Urinary bladder (tissue), 4 donors: Measurements from ENCODE around the gene SLC35E2B. TPM values are rescaled to one million over a fixed set of nuclear protein-coding genes. Genes with fewer than 3 reads are reported as not detected.
"Not testable (repeated sequence)": the region's sequence is repeated elsewhere in the genome, so short reads cannot be mapped to it uniquely, and the experiment has no call there.

ENCODE experiments used
- DNase-seq: peaks from one replicate; pipeline ENCODE4 v3.0.0-alpha.2; 2015; ENCODE audit errors: extremely low spot score
- H3K27ac ChIP-seq: one replicate; pipeline ENCODE4 v1.5.1; 2013; ENCODE audit warnings: low read depth, mild to moderate bottlenecking, moderate library complexity
- H3K36me3 ChIP-seq: one replicate; pipeline ENCODE4 v1.6.1; 2013; ENCODE audit warnings: mild to moderate bottlenecking, moderate library complexity; ENCODE audit not compliant: insufficient read depth
- H3K4me1 ChIP-seq: one replicate; pipeline ENCODE4 v1.6.1; 2013; ENCODE audit warnings: mild to moderate bottlenecking, moderate library complexity; ENCODE audit not compliant: insufficient read depth
- H3K4me3 ChIP-seq: one replicate; pipeline ENCODE4 v1.5.1; 2013; ENCODE audit warnings: low read depth, low read length
- WGBS: extraction: QIAGEN DNeasy Blood & Tissue Kit; methylation state at CpG from one replicate; pipeline ENCODE4 v1.1.7; 2013; 5-methylcytosine and 5-hydroxymethylcytosine counted together
- polyA plus RNA-seq: library from polyadenylated mRNA; stranded (reverse); fragments of 200-250 nt; gene quantifications from one replicate; pipeline ENCODE4 v1.2.3, GENCODE V29; 2013
- total RNA-seq: library from RNA; depleted of rRNA; stranded (reverse); fragments of >200 nt; gene quantifications from one replicate; pipeline ENCODE4 v1.2.3, GENCODE V29; 2014
- donor health status: healthy with polysubstance abuse.
- donor health status: healthy.

SLC35E2B gene
- total and polyA plus RNA-seq, 2 donors = 29.9 to 34.5 TPM

DNA sequence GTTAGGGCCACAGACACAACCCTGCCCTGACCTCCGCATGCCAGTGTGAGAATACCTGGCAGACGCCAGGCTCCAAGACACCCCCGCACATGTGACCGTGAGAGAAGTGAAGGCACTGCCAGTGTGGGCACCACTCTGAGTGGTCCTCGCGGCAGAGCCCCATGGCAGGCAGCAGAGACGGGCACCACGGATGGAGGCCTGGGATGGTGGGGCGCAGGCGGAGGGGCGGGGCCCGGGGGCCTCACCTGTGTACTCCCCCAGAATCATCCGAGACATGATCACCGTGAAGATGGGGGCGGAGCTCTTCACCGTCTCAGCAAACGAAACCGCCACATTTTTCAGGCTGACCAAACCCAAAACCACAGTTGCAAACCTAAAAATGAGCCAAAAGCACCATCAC is 17.4 kb downstream of the SLC35E2B start:
- H3K4me1 ChIP-seq, H3K4me3 ChIP-seq, DNase-seq, H3K27ac ChIP-seq, H3K36me3 ChIP-seq: not testable (repeated sequence)
- WGBS = 96% methylated on average over 15 of the region's 18 CpGs

GRCh38 chr1:1674806-1675205 is 17.8 kb downstream of the SLC35E2B start:
- not testable (repeated sequence) for H3K36me3 ChIP-seq, H3K27ac ChIP-seq, H3K4me1 ChIP-seq, DNase-seq, H3K4me3 ChIP-seq
- WGBS = 80% methylated on average over 20 of the region's 21 CpGs

GRCh38 chr1:1672181-1672965 is 20.2 kb downstream of the SLC35E2B start:
- WGBS = 95% methylated on average over 25 of the region's 25 CpGs
- H3K4me3 ChIP-seq = no peak overlapping the region
- no peak for DNase-seq
- H3K27ac ChIP-seq = no peak overlapping the region
- no peaks in the 10 kb centered on the region for H3K4me1 ChIP-seq
- peaks cover 7% of the 10 kb centered on the region for H3K36me3 ChIP-seq

- no peak overlapping the region for H3K4me3 ChIP-seq
- H3K36me3 ChIP-seq = peaks cover 8% of the 10 kb centered on the region
- no peaks in the 10 kb centered on the region for H3K4me1 ChIP-seq
- 87% methylated on average over 27 of the region's 27 CpGs for WGBS
- DNase-seq = no peak
- no peak overlapping the region for H3K27ac ChIP-seq
These were observed 21.1 kb downstream of the SLC35E2B start for GRCh38 chr1:1671365-1672119.

DNA sequence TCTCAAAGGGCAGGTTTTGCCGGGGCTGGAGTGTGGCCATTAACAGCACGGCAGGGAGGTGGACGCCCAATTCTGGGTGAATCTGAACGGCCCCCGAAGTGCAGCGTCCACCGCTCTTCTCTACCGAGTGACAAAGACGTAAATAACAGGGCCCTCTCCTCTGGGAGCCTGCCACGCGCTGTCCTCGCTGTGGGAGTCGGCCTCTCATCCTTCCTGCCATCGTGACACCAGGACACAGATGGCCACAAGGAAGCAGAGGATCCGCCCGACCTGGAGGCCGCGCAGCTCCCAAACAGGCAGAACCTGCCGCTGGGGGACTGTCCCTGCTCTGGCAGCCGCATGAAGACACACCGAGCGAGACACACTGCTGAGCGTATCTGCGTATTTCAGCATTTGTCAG is 21.7 kb downstream of the SLC35E2B start:
- DNase-seq = no peak
- no peak overlapping the region for H3K27ac ChIP-seq
- 94% methylated on average over 24 of the region's 24 CpGs for WGBS
- H3K4me1 ChIP-seq = no peaks in the 10 kb centered on the region
- H3K36me3 ChIP-seq = peaks cover 13% of the 10 kb centered on the region
- H3K4me3 ChIP-seq = no peak overlapping the region

DNA sequence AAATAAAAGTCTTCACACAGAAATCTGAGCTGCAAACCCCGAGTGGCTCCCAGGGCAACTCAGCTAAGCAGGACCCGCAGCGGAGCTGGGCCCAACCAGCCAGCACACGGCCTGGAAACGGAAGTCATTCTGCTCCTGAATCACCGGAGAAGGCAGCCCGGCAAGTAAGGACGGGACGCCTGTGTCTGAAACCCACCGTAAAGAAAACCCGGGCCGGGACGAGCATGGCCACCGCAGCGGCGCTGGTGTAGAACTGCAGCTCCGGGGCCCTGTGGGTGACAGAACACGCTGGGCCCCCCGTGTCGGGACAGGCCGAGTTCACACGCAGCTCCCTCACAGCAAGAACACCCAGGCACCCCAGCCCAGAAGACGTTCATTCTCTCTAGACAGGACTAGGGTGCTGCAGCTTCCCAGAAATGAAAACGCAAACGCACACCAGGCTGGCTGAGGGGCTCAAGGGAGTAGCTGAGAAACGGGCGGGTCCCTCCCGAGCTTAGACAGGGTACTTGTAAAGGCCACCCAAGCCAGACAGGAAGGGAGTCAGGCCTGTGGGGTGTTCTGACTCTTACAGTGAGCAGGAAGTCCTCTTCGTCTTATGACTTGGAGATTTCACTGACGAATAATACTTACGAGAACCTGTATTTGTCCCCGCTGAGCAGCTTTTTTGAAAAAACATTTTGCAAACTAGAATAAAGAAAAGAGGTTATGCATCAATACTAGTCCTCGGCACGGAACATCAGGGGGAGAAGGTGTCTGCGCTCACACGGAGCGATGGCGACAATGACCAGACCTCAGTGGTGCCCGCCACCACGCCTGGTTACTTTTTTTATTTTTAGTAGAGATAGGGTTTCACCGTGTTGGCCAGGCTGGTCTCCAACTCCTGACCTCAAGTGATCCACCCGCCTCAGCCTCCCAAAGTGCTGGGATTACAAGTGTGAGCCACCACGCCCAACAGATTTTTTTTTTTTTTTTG is 22.8 kb downstream of the SLC35E2B start:
- WGBS = 93% methylated on average over 43 of the region's 43 CpGs
- Histone ChIP-seq H3K27ac (no peak overlapping the region), H3K4me3 (no peak overlapping the region), H3K4me1 (no peaks in the 10 kb centered on the region), H3K36me3 (peaks cover 15% of the 10 kb centered on the region)
- no peak for DNase-seq

DNA sequence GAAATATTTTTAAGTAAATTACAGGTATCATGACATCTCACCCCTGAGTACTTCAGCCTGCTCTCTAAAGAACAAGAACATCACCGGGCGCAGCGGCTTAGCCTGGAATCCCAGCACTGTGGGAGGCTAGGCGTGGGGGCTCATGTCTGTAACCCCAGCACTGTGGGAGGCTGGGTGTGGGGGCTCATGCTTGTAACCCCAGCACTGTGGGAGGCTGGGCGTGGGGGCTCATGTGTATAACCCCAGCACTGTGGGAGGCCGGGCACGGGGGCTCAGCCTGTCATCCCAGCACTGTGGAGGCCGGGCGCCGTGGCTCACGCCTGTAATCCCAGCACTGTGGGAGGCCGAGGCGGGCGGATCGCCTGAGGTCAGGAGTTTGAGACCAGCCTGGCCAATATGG is 26.1 kb downstream of the SLC35E2B start:
- DNase-seq = no peak
- Histone ChIP-seq H3K4me3 (no peak overlapping the region), H3K4me1 (no peaks in the 10 kb centered on the region), H3K36me3 (peaks cover 11% of the 10 kb centered on the region), H3K27ac (no peak overlapping the region)
- 95% methylated on average over 15 of the region's 15 CpGs for WGBS

GRCh38 chr1:1665815-1666251 is 26.8 kb downstream of the SLC35E2B start:
- Histone ChIP-seq H3K4me1 (no peaks in the 10 kb centered on the region), H3K27ac (no peak overlapping the region), H3K36me3 (peaks cover 11% of the 10 kb centered on the region), H3K4me3 (no peak overlapping the region)
- no peak for DNase-seq
- 85% methylated on average over 25 of the region's 25 CpGs for WGBS

- Histone ChIP-seq H3K4me1 (no peaks in the 10 kb centered on the region), H3K4me3 (no peak overlapping the region), H3K36me3 (peaks cover 11% of the 10 kb centered on the region), H3K27ac (no peak overlapping the region)
- WGBS = 91% methylated on average over 27 of the region's 27 CpGs
- no peak for DNase-seq
These were observed 27.4 kb downstream of the SLC35E2B start for GRCh38 chr1:1664941-1665814.

DNA sequence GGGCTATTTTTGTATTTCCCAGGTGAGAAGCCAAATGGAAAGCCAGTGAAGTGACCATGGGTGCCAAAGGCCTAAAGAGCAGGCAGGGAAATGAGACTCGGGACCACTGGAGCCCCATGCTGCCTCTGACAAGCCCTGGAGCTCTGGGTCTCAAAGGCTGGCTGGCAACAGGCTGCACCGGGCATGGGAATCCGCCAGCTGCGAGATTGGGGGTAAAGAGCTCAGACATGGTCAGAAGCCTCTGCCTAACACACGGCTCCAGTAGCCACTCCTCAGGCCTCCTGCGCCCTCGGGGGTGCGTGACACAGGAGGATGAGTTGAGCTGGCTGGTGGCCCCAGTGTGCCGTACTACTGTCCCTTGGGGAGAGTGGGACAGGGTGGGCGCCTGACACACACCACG is 28.3 kb downstream of the SLC35E2B start:
- DNase-seq, H3K27ac ChIP-seq, H3K4me1 ChIP-seq, H3K4me3 ChIP-seq: not testable (repeated sequence)
- 88% methylated on average over 8 of the region's 11 CpGs for WGBS
- H3K36me3 ChIP-seq = peaks cover 11% of the 10 kb centered on the region

DNA sequence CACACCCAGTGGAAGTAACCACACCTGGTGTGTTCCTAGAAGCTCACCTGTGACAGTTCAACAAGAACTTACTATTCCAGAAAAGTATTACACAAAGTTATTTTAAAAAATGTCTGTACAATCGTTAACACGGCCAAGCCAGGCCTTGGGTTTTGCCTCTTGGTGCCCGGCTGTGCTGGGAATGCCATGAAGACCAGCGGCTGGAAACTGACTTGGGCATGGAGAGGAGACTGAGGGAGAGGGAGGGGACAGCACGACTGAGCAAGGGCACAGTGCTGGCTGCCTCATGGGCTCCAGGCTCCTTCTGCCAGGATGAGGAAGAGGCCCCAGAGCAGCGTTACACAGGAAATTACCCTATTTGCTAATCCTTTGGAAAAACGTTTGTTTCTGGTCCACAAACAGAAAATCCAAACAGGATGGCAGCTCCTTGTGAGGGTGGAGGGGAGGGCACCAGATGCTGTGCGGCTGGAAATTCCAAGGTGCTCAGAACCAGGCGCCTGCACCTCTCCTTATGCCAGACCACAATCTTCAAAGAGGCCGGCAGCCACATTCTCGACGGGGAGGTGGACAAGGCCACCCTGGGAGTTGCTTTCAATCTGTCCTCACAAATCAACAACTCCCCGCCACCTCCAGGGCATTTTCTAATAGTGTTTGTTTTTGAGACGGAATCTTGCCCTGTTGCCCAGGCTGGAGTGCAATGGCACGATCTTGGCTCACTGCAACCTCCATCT is 29.6 kb downstream of the SLC35E2B start:
- not testable (repeated sequence) for H3K4me3 ChIP-seq, H3K27ac ChIP-seq, H3K36me3 ChIP-seq, DNase-seq, H3K4me1 ChIP-seq
- 70% methylated on average over 15 of the region's 15 CpGs for WGBS

DNA sequence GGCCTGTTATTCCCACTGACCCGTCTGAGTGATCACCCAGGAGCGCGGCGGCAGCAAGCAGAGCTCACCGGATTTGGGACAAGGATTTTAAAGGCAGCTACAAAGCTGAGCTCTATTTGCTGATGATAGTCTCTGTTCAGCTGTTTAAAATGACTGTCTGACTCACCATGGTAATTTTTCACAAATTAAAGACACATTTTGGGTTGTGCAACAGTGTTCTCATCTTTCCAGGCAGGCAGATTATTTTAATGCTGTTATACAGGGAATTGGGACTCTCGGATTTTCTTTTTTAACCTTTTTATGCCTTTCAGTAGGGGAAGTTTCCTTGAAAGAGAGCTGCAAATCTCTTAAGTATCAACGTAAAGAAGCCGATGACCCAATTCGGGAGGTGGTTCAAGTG is 30.2 kb downstream of the SLC35E2B start:
- not testable (repeated sequence) for DNase-seq, H3K4me3 ChIP-seq, H3K4me1 ChIP-seq, H3K27ac ChIP-seq, H3K36me3 ChIP-seq
- 71% methylated on average over 9 of the region's 9 CpGs for WGBS
